Activated CD8-positive, alpha-beta memory T cell treated with anti-CD3 and anti-CD28 coated beads, Interleukin-2, amount 50 U/mL, for 24 hours (primary cell): ENCODE data around the gene HOXA3.

Experiments
- DNase-seq: peaks from one replicate; pipeline ENCODE4 v3.0.0-alpha.2; 2020; ENCODE audit errors: extremely low read depth

The HOXA3 gene

GRCh38 chr7:27154901-27155815 is 2.8 kb upstream of the HOXA3 start:
- DNase-seq: no peak

GRCh38 chr7:27154369-27154768 is 2.0 kb upstream of the HOXA3 start:
- DNase-seq: no peak

- DNase-seq: no peak
These were observed 1.1 kb upstream of the HOXA3 start for GRCh38 chr7:27153526-27153925.

- DNase-seq: no peak
These were observed 546 bp upstream of the HOXA3 start for GRCh38 chr7:27152816-27153442.

GRCh38 chr7:27151341-27151930 is 947 bp downstream of the HOXA3 start:
- no peak for DNase-seq

GRCh38 chr7:27150568-27151340 is 1.6 kb downstream of the HOXA3 start:
- no peak for DNase-seq

GRCh38 chr7:27149842-27150567 is 2.4 kb downstream of the HOXA3 start:
- DNase-seq: no peak

- no peak for DNase-seq
These were observed 3.4 kb downstream of the HOXA3 start for GRCh38 chr7:27148756-27149641.

GRCh38 chr7:27148031-27148755 is 4.2 kb downstream of the HOXA3 start:
- DNase-seq: no peak

GRCh38 chr7:27147199-27148030 is 5.0 kb downstream of the HOXA3 start, which contains the start of gene HOXA6:
Gene HOXA6, minus strand, starts transcription at chr7:27147774. Its CDS starts 25 bp downstream, at chr7:27147749.
- no peak for DNase-seq

- no peak for DNase-seq
These were observed 5.7 kb downstream of the HOXA3 start for GRCh38 chr7:27146491-27147198.

- DNase-seq: no peak
These were observed 6.4 kb downstream of the HOXA3 start for GRCh38 chr7:27145914-27146412.

GRCh38 chr7:27145165-27145913 is 7.0 kb downstream of the HOXA3 start:
- DNase-seq: no peak

GRCh38 chr7:27144781-27145164 is 7.6 kb downstream of the HOXA3 start:
- DNase-seq: no peak

GRCh38 chr7:27143950-27144780 is 8.2 kb downstream of the HOXA3 start:
- DNase-seq: no peak
